HepG2 (cell line): Measurements from ENCODE around the gene AP5Z1. TPM values are rescaled to one million over a fixed set of nuclear protein-coding genes. Genes with fewer than 3 reads are reported as not detected.

Source experiments
- ATF7 ChIP-seq, 2 experiments: fragments of 450-650 bp in 1 of 2; sonication (generic) in 1 of 2; formaldehyde crosslinking in 1 of 2; IDR thresholded peaks; 2 replicates each; pipeline versions ENCODE4 v1.4.0 to v1.6.1; 2016 to 2020; ENCODE audit warnings: antibody characterized with exemption in 1 of 2, mild to moderate bottlenecking in 1 of 2, missing genetic modification reagents in 1 of 2
- CEBPB ChIP-seq: IDR thresholded peaks from 2 replicates; pipeline ENCODE4 v1.6.1; 2011; ENCODE audit warnings: low read depth, low read length, improper control_type of control experiment, borderline replicate concordance
- FOXA3 ChIP-seq: IDR thresholded peaks from 2 replicates; pipeline ENCODE4 v1.6.1; 2016; ENCODE audit warnings: missing genetic modification reagents, missing compliant biosample characterization
- FOXO1 ChIP-seq: sonication (generic); formaldehyde crosslinking; IDR thresholded peaks from 2 replicates; pipeline ENCODE4 v1.4.0; 2020; ENCODE audit warnings: missing genetic modification reagents
- GTF2F1 ChIP-seq: fragments of 150-350 bp; IDR thresholded peaks from 2 replicates; pipeline ENCODE4 v1.6.1; 2014; ENCODE audit warnings: low read length
- HMG20A ChIP-seq: IDR thresholded peaks from 2 replicates; pipeline ENCODE4 v1.6.1; 2016; ENCODE audit warnings: borderline replicate concordance
- HOXA9 ChIP-seq: sonication (generic); formaldehyde crosslinking; IDR thresholded peaks from 2 replicates; pipeline ENCODE4 v1.8.1; 2022; ENCODE audit warnings: missing genetic modification reagents, mild to moderate bottlenecking, moderate library complexity, borderline replicate concordance
- JARID2 ChIP-seq: sonication (generic); formaldehyde crosslinking; IDR thresholded peaks from 2 replicates; pipeline ENCODE4 v1.8.1; 2023; ENCODE audit warnings: missing genetic modification reagents, inconsistent platforms; ENCODE audit not compliant: insufficient replicate concordance
- MXD4 ChIP-seq: IDR thresholded peaks from 2 replicates; pipeline ENCODE4 v1.6.1; 2016; ENCODE audit warnings: mild to moderate bottlenecking, missing biosample characterization, missing genetic modification reagents
- MXI1 ChIP-seq: IDR thresholded peaks from 3 replicates; pipeline ENCODE4 v1.6.1; 2012; ENCODE audit warnings: low read depth, low read length, inconsistent platforms, borderline replicate concordance
- NFRKB ChIP-seq: fragments of 450-650 bp; IDR thresholded peaks from 2 replicates; pipeline ENCODE4 v1.6.1; 2017
- NR0B2 ChIP-seq: sonication (generic); formaldehyde crosslinking; IDR thresholded peaks from 2 replicates; pipeline ENCODE4 v1.4.0; 2020; ENCODE audit warnings: mild to moderate bottlenecking, missing genetic modification reagents
- PAX8 ChIP-seq: sonication (generic); formaldehyde crosslinking; IDR thresholded peaks from 2 replicates; pipeline ENCODE4 v1.8.0; 2022; ENCODE audit warnings: mild to moderate bottlenecking, missing genetic modification reagents, borderline replicate concordance
- PRPF4 ChIP-seq: fragments of 200-400 bp; formaldehyde crosslinking; IDR thresholded peaks from 2 replicates; pipeline ENCODE4 v1.6.1; 2016; ENCODE audit warnings: low read length, low read depth; ENCODE audit not compliant: poor library complexity, severe bottlenecking
- SRY ChIP-seq: sonication (generic); formaldehyde crosslinking; IDR thresholded peaks from 2 replicates; pipeline ENCODE4 v1.8.0; 2022; ENCODE audit warnings: mild to moderate bottlenecking, missing genetic modification reagents
- THYN1 ChIP-seq: sonication (generic); formaldehyde crosslinking; IDR thresholded peaks from 2 replicates; pipeline ENCODE4 v1.8.1; 2023; ENCODE audit warnings: low read depth, mild to moderate bottlenecking, moderate library complexity, missing genetic modification reagents, borderline replicate concordance
- ZBTB7A ChIP-seq: sonication (generic); formaldehyde crosslinking; IDR thresholded peaks from 2 replicates; pipeline ENCODE4 v1.8.0; 2022; ENCODE audit warnings: mild to moderate bottlenecking, missing genetic modification reagents
- ZNF17 ChIP-seq: sonication (generic); formaldehyde crosslinking; IDR thresholded peaks from 2 replicates; pipeline ENCODE4 v1.5.0; 2020; ENCODE audit warnings: mild to moderate bottlenecking, missing genetic modification reagents
- ZNF263 ChIP-seq: sonication (generic); formaldehyde crosslinking; IDR thresholded peaks from 2 replicates; pipeline ENCODE4 v1.4.0; 2020; ENCODE audit warnings: missing genetic modification reagents
- ZNF430 ChIP-seq: sonication (generic); formaldehyde crosslinking; IDR thresholded peaks from 2 replicates; pipeline ENCODE4 v1.9.0; 2021; ENCODE audit warnings: mild to moderate bottlenecking, missing genetic modification reagents
- ZNF674 ChIP-seq: sonication (generic); formaldehyde crosslinking; IDR thresholded peaks from 2 replicates; pipeline ENCODE4 v1.5.0; 2020; ENCODE audit warnings: low read depth, mild to moderate bottlenecking, missing genetic modification reagents
- polyA plus RNA-seq, 8 experiments: library from polyadenylated mRNA; depleted of rRNA in 3 of 8; stranded (reverse) in 7 of 8; unstranded in 1 of 8; fragments of >200 nt; fragmentation: Illumina TruSeq in 4 of 8; extraction: Trizol in 4 of 8; gene quantifications; 2 replicates each; pipeline versions ENCODE4 v1.2.1 to v1.2.3, GENCODE V29; 2011 to 2016; ENCODE audit warnings: low read depth in 4 of 8, missing spikeins in 1 of 8, mixed read lengths in 1 of 8; ENCODE audit not compliant: insufficient read depth in 1 of 8
- total RNA-seq, 5 experiments: library from RNA; depleted of rRNA; stranded (reverse); fragments of >200 nt; fragmentation: Illumina TruSeq; extraction: Trizol; gene quantifications; 2 replicates each; pipeline ENCODE4 v1.2.3, GENCODE V29; 2016; ENCODE audit warnings: low read depth in 1 of 5
- TF ChIP-seq, protein P1 (sequence below): IDR thresholded peaks from 2 replicates; pipeline ENCODE4 v1.6.1; 2016
- TF ChIP-seq, protein P2 (sequence below): sonication (generic); formaldehyde crosslinking; IDR thresholded peaks from 2 replicates; pipeline ENCODE4 v1.4.0; 2020; ENCODE audit warnings: missing genetic modification reagents, borderline replicate concordance
- TF ChIP-seq, protein P3 (sequence below): sonication (generic); formaldehyde crosslinking; IDR thresholded peaks from 2 replicates; pipeline ENCODE4 v1.5.0; 2020; ENCODE audit warnings: mild to moderate bottlenecking, missing genetic modification reagents

The AP5Z1 gene
- total and polyA plus RNA-seq, 2 of the 13 experiments (the other 11 are each of a cell fraction or from before 2014, with no cell fraction given), result 9.3 to 15.1 TPM

GRCh38 chr7:4797858-4798705 is 22.7 kb downstream of the AP5Z1 start (continued):
- TF ChIP-seq, protein P1, sequence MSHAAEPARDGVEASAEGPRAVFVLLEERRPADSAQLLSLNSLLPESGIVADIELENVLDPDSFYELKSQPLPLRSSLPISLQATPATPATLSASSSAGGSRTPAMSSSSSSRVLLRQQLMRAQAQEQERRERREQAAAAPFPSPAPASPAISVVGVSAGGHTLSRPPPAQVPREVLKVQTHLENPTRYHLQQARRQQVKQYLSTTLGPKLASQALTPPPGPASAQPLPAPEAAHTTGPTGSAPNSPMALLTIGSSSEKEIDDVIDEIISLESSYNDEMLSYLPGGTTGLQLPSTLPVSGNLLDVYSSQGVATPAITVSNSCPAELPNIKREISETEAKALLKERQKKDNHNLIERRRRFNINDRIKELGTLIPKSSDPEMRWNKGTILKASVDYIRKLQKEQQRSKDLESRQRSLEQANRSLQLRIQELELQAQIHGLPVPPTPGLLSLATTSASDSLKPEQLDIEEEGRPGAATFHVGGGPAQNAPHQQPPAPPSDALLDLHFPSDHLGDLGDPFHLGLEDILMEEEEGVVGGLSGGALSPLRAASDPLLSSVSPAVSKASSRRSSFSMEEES (CRISPR knock-in tag), result no peak
- TF ChIP-seq ATF7 (IDR thresholded peaks at IDR 0.05) (no peak), ATF7 (CRISPR knock-in tag; IDR thresholded peaks at IDR 0.05) (no peak), GTF2F1 (no peak), NR0B2 (no peak), ZNF430 (CRISPR knock-in tag) (no peak), JARID2 (CRISPR knock-in tag) (no peak), ZNF17 (CRISPR knock-in tag) (no peak), PAX8 (no peak), CEBPB (no peak), THYN1 (no peak), ZBTB7A (CRISPR knock-in tag) (no peak), MXD4 (CRISPR knock-in tag) (no peak), FOXA3 (no peak), SRY (CRISPR knock-in tag) (no peak), PRPF4 (no peak), HOXA9 (CRISPR knock-in tag) (no peak), FOXO1 (CRISPR knock-in tag) (no peak), HMG20A (CRISPR knock-in tag) (no peak), ZNF263 (no peak), ZNF674 (CRISPR knock-in tag) (no peak), NFRKB (no peak), MXI1 (peak; percentile 21; the same call in 1 of the 3 replicates)
- TF ChIP-seq, protein P2, sequence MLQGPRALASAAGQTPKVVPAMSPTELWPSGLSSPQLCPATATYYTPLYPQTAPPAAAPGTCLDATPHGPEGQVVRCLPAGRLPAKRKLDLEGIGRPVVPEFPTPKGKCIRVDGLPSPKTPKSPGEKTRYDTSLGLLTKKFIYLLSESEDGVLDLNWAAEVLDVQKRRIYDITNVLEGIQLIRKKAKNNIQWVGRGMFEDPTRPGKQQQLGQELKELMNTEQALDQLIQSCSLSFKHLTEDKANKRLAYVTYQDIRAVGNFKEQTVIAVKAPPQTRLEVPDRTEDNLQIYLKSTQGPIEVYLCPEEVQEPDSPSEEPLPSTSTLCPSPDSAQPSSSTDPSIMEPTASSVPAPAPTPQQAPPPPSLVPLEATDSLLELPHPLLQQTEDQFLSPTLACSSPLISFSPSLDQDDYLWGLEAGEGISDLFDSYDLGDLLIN, result no peak
- TF ChIP-seq, protein P3, sequence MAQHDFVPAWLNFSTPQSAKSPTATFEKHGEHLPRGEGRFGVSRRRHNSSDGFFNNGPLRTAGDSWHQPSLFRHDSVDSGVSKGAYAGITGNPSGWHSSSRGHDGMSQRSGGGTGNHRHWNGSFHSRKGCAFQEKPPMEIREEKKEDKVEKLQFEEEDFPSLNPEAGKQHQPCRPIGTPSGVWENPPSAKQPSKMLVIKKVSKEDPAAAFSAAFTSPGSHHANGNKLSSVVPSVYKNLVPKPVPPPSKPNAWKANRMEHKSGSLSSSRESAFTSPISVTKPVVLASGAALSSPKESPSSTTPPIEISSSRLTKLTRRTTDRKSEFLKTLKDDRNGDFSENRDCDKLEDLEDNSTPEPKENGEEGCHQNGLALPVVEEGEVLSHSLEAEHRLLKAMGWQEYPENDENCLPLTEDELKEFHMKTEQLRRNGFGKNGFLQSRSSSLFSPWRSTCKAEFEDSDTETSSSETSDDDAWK (CRISPR knock-in tag), result no peak
